Smooth muscle cell (in vitro differentiated cells): ENCODE data around the gene DMAC1. TPM values are rescaled to one million over a fixed set of nuclear protein-coding genes. Genes with fewer than 3 reads are reported as not detected.

ENCODE experiments used
- DNase-seq: peaks from one replicate; lab custom pipeline; 2025; ENCODE audit not compliant: unreplicated experiment; lab: John Stamatoyannopoulos, UW
- H2AFZ ChIP-seq: fragments of 200-600 bp; sonication (generic); 2 replicates; pipeline ENCODE4 v1.6.0; 2016; ENCODE audit warnings: antibody characterized with exemption, low read depth, mild to moderate bottlenecking
- H3F3A ChIP-seq: fragments of 200-600 bp; sonication (generic); 2 replicates; pipeline ENCODE4 v1.6.0; 2017; ENCODE audit warnings: antibody characterized with exemption, low read depth
- H3K27ac ChIP-seq: fragments of 200-600 bp; sonication (generic); 2 replicates; pipeline ENCODE4 v1.5.1; 2016; ENCODE audit warnings: low read depth, mild to moderate bottlenecking
- H3K27me3 ChIP-seq: fragments of 200-600 bp; sonication (generic); 2 replicates; pipeline ENCODE4 v1.6.1; 2016; ENCODE audit warnings: low read depth, mild to moderate bottlenecking
- H3K36me3 ChIP-seq: fragments of 200-600 bp; sonication (generic); 2 replicates; pipeline ENCODE4 v1.5.1; 2016; ENCODE audit warnings: low read depth
- H3K4me1 ChIP-seq: fragments of 200-600 bp; sonication (generic); 2 replicates; pipeline ENCODE4 v1.5.1; 2016; ENCODE audit warnings: low read depth
- H3K4me2 ChIP-seq: fragments of 200-600 bp; sonication (generic); 2 replicates; pipeline ENCODE4 v1.6.0; 2016; ENCODE audit warnings: mild to moderate bottlenecking
- H3K4me3 ChIP-seq: fragments of 200-600 bp; sonication (generic); 2 replicates; pipeline ENCODE4 v1.5.1; 2016; ENCODE audit warnings: mild to moderate bottlenecking
- H3K79me2 ChIP-seq: fragments of 200-600 bp; sonication (generic); 2 replicates; pipeline ENCODE4 v1.6.0; 2016; ENCODE audit warnings: low read depth, mild to moderate bottlenecking
- H3K9ac ChIP-seq: fragments of 200-600 bp; sonication (generic); 2 replicates; pipeline ENCODE4 v1.6.0; 2016; ENCODE audit warnings: low read depth
- H3K9me3 ChIP-seq: fragments of 200-600 bp; sonication (generic); replicated peaks from 2 replicates; pipeline ENCODE4 v1.5.1; 2016; ENCODE audit warnings: low read depth
- H4K20me1 ChIP-seq: fragments of 200-600 bp; sonication (generic); 2 replicates; pipeline ENCODE4 v1.6.0; 2016; ENCODE audit warnings: low read depth
- CTCF ChIP-seq: fragments of 200-600 bp; sonication (generic); IDR thresholded peaks from 2 replicates; pipeline ENCODE4 v1.5.1; 2017; ENCODE audit warnings: borderline replicate concordance, mild to moderate bottlenecking, antibody characterized with exemption; ENCODE audit not compliant: insufficient read depth, poor library complexity, severe bottlenecking
- WGBS: methylation state at CpG from one replicate; pipeline ENCODE4 v1.1.7; 2016; ENCODE audit warnings: low lambda C conversion rate; 5-methylcytosine and 5-hydroxymethylcytosine counted together
- polyA plus RNA-seq: library from polyadenylated mRNA; unstranded; fragments of >200 nt; fragmentation: Nextera tagmentation; extraction: Ambion mirVana; gene quantifications from 2 replicates; pipeline ENCODE4 v1.2.1, GENCODE V29; 2016
- total RNA-seq: library from RNA; depleted of rRNA; stranded (reverse); fragments of >200 nt; gene quantifications from 2 replicates; pipeline ENCODE4 v1.2.3, GENCODE V29; 2014

DMAC1 gene
- total and polyA plus RNA-seq, 2 experiments from 2014 or later, result 17.5 to 68.3 TPM

- H3K4me1 ChIP-seq, result no peaks in the 10 kb centered on the region
- no peaks in the 10 kb centered on the region for H3K36me3 ChIP-seq
- no peak overlapping the region for H3K4me2 ChIP-seq
- no peak for TF ChIP-seq CTCF
- H3F3A ChIP-seq, result no peaks in the 10 kb centered on the region
- no peaks in the 10 kb centered on the region for H3K9me3 ChIP-seq
- no peak overlapping the region for H2AFZ ChIP-seq
- H4K20me1 ChIP-seq, result no peaks in the 10 kb centered on the region
- H3K27me3 ChIP-seq, result peaks cover under 1% of the 10 kb centered on the region
- H3K9ac ChIP-seq, result no peak overlapping the region
- H3K27ac ChIP-seq, result no peak overlapping the region
- no peak overlapping the region for H3K4me3 ChIP-seq
- H3K79me2 ChIP-seq, result no peaks in the 10 kb centered on the region
- 92% methylated on average over 2 of the region's 2 CpGs for WGBS
- DNase-seq, result no peak
Measured at GRCh38 chr9:7816021-7816420, 16.4 kb upstream of the DMAC1 start.

DNA sequence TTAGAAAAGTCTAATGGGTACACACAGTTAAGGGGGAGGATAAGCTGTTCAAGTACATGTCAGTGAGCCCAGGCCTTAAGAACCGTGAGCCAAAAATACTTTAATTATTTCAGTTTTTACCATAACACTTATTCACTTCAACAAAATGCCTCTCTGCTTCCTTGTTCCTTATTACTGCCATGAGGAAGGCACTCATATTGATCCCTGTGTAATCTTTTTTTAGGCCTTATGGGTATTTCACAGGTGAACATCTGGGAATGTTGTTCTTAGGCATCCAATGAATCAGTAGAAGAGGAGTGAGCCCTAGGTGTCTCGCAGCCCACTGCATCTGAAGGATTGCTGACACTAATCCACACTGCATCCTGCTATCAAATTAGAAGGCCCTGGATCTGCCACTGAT lies 13.5 kb upstream of the DMAC1 start:
- no peak overlapping the region for H3K9ac ChIP-seq
- H2AFZ ChIP-seq, result no peak overlapping the region
- no peak overlapping the region for H3K4me2 ChIP-seq
- no peaks in the 10 kb centered on the region for H3K4me1 ChIP-seq
- no peak for TF ChIP-seq CTCF
- no peak overlapping the region for H3K4me3 ChIP-seq
- peaks cover 4% of the 10 kb centered on the region for H3K27me3 ChIP-seq
- no peaks in the 10 kb centered on the region for H3K79me2 ChIP-seq
- 93% methylated on average over 2 of the region's 2 CpGs for WGBS
- DNase-seq, result no peak
- H3K27ac ChIP-seq, result no peak overlapping the region
- H3F3A ChIP-seq, result no peaks in the 10 kb centered on the region
- no peaks in the 10 kb centered on the region for H4K20me1 ChIP-seq
- no peaks in the 10 kb centered on the region for H3K36me3 ChIP-seq
- no peaks in the 10 kb centered on the region for H3K9me3 ChIP-seq

DNA sequence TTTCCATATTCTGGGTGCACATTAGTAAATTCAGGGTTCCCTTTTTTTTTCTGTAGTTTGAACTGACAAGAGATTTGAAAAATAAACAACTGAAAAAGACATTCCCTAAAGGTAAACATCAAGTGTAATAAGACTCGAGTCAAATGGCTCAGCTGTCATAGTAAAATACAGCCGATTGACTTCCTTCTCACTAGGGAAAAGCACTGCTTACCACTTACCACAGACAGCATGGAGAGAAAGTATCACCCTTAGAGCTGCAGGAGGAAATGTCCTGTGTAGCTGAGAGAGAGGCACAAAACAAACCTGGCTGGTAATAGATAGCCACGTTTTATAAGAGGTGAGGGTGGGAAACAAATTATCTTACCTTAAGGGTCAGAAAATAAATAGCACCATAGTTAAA lies 12.1 kb upstream of the DMAC1 start:
- H3K4me3 ChIP-seq, result no peak overlapping the region
- no peaks in the 10 kb centered on the region for H4K20me1 ChIP-seq
- H3K27ac ChIP-seq, result no peak overlapping the region
- H3K36me3 ChIP-seq, result no peaks in the 10 kb centered on the region
- H3K4me1 ChIP-seq, result no peaks in the 10 kb centered on the region
- H3K4me2 ChIP-seq, result no peak overlapping the region
- no peak for TF ChIP-seq CTCF
- H3K27me3 ChIP-seq, result peaks cover 4% of the 10 kb centered on the region
- DNase-seq, result no peak
- H3K9ac ChIP-seq, result no peak overlapping the region
- H3K79me2 ChIP-seq, result no peaks in the 10 kb centered on the region
- no peaks in the 10 kb centered on the region for H3K9me3 ChIP-seq
- H2AFZ ChIP-seq, result no peak overlapping the region
- no peaks in the 10 kb centered on the region for H3F3A ChIP-seq
- WGBS, result 78% methylated on average over 3 of the region's 3 CpGs

GRCh38 chr9:7802666-7803065 lies 3.1 kb upstream of the DMAC1 start:
- no peaks in the 10 kb centered on the region for H4K20me1 ChIP-seq
- H3K79me2 ChIP-seq, result peaks cover 7% of the 10 kb centered on the region
- H3K27me3 ChIP-seq, result no peaks in the 10 kb centered on the region
- H3K4me1 ChIP-seq, result peaks cover 8% of the 10 kb centered on the region
- no peak for TF ChIP-seq CTCF
- H3K9me3 ChIP-seq, result no peaks in the 10 kb centered on the region
- H3K9ac ChIP-seq, result no peak overlapping the region
- no peak overlapping the region for H3K4me3 ChIP-seq
- no peaks in the 10 kb centered on the region for H3K36me3 ChIP-seq
- no peak overlapping the region for H3K4me2 ChIP-seq
- H2AFZ ChIP-seq, result no peak overlapping the region
- no peak overlapping the region for H3K27ac ChIP-seq
- peaks cover 1% of the 10 kb centered on the region for H3F3A ChIP-seq
- DNase-seq, result no peak
